ENCODE data around the gene VPS8.

The VPS8 gene

GRCh38 chr3:184811999-184812661, at the start of gene VPS8:
Gene VPS8, plus strand, starts transcription at chr3:184812166. Its CDS starts 12,467 bp downstream, at chr3:184824633.
- TF ChIP-seq, protein P1, sequence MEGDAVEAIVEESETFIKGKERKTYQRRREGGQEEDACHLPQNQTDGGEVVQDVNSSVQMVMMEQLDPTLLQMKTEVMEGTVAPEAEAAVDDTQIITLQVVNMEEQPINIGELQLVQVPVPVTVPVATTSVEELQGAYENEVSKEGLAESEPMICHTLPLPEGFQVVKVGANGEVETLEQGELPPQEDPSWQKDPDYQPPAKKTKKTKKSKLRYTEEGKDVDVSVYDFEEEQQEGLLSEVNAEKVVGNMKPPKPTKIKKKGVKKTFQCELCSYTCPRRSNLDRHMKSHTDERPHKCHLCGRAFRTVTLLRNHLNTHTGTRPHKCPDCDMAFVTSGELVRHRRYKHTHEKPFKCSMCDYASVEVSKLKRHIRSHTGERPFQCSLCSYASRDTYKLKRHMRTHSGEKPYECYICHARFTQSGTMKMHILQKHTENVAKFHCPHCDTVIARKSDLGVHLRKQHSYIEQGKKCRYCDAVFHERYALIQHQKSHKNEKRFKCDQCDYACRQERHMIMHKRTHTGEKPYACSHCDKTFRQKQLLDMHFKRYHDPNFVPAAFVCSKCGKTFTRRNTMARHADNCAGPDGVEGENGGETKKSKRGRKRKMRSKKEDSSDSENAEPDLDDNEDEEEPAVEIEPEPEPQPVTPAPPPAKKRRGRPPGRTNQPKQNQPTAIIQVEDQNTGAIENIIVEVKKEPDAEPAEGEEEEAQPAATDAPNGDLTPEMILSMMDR (IDR thresholded peaks at IDR 0.05; ENCODE audit: low read depth, low read length, missing control alignments) = peak; percentile 29
- peak within 1 kb of the TSS; percentile 73 for H3K4me3 ChIP-seq (ENCODE audit: low read depth, low read length)
- DNase-seq (ENCODE audit: low read depth) = peak; percentile 87

- TF ChIP-seq, protein P1 (IDR thresholded peaks at IDR 0.05; ENCODE audit: low read depth, low read length, missing control alignments) = no peak
- no peak for DNase-seq (ENCODE audit: low read depth)
Measured at GRCh38 chr3:184764191-184764590, 47.8 kb upstream of the VPS8 start.

GRCh38 chr3:184765047-184765729, 46.8 kb upstream of the VPS8 start:
- no peak for DNase-seq (ENCODE audit: low read depth)
- TF ChIP-seq, protein P1 (IDR thresholded peaks at IDR 0.05; ENCODE audit: low read depth, low read length, missing control alignments) = no peak
- H3K4me3 ChIP-seq (ENCODE audit: low read depth, low read length) = no peak overlapping the region

More at GRCh38 chr3:184764191-184764590, 47.8 kb upstream of the VPS8 start:
- H3K4me3 ChIP-seq (ENCODE audit: low read depth, low read length) = no peak overlapping the region

DNA sequence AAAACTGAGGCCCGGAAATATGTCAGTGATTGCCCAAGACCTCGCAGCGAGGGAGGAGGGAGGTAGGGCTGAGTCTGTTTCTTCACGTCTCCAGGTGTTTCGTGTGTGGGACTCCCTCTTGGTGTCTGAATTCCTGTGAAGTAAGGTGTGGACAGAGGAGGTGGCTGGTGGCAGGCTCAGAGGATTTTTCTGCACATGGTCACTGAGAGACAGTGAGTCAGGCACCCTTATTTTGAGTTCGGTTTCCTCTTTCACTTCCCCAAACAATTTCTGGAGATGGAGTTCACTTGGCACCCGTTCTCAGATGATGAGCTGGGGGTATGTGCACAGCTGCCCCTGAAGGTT, 46.3 kb upstream of the VPS8 start:
- DNase-seq (ENCODE audit: low read depth) = peak; percentile 31
- TF ChIP-seq, protein P1 (IDR thresholded peaks at IDR 0.05; ENCODE audit: low read depth, low read length, missing control alignments) = no peak
- H3K4me3 ChIP-seq (ENCODE audit: low read depth, low read length) = no peak overlapping the region

DNA sequence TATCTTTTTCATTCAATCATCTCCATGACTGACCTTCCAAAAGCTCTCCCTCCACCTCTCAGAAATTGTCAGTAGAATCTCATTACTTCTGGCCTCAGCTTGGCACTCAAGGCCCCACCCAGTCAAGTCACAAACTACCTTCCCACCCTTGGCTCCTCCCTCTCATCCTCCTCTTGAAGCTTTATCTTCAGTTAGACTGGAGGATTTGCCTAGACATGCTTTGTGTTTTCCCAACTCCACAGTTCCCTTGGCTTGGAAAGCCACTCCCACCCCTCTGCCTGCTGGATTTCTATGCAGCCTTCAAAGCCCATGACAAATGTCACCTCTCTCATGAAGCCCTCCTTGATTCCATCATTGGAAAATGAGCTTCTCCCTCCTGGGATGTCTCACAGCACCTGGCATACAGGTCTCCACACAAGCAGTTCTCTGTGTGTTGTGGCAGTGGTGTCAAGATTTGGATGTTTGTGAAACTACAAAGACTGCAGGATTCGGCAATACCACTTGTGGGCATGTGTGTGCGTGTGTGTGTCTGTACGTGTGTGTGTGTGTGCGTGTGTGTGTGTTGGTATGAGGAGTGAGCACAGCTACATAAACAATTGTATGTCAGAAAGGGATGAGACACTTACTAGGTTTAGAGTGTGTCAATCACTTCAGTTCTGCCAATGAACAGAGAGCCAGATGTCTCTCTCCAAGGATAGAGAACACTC, 45.3 kb upstream of the VPS8 start:
- DNase-seq (ENCODE audit: low read depth) = no peak
- no peak overlapping the region for H3K4me3 ChIP-seq (ENCODE audit: low read depth, low read length)
- TF ChIP-seq, protein P1 (IDR thresholded peaks at IDR 0.05; ENCODE audit: low read depth, low read length, missing control alignments) = no peak

DNA sequence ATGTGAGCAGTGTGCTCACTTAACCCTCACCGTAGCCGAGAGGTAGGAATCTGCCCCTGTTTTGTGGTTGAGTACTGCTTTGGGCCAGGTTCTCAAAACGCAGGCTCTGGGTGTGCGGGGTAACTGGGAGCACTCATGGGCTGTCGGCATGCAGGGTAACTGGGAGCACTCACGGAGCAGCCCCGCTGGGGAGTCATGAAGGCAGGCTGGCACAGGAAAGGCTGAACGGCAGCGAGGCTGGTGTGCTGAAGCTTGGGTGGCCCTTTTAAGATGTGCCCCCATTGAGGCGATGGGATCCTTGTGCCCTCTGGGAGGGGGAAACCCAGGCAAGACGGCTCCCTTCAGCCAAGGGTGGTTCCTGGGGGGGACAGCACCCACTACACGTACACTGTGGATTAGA, 44.6 kb upstream of the VPS8 start:
- no peak overlapping the region for H3K4me3 ChIP-seq (ENCODE audit: low read depth, low read length)
- DNase-seq (ENCODE audit: low read depth) = no peak
- TF ChIP-seq, protein P1 (IDR thresholded peaks at IDR 0.05; ENCODE audit: low read depth, low read length, missing control alignments) = no peak

Data from GM12864 (cell line).